GM20000 (cell line): ENCODE measurements around the gene SLC7A7.

ENCODE experiments used
- DNase-seq: peaks from one replicate; pipeline ENCODE4 v3.0.0; 2012; ENCODE audit warnings: low spot score
- CTCF ChIP-seq: IDR thresholded peaks from 2 replicates; pipeline ENCODE4 v1.5.1; 2012; ENCODE audit warnings: mild to moderate bottlenecking, control low read depth; ENCODE audit errors: extremely low read depth, missing control alignments

SLC7A7 gene

GRCh38 chr14:22841311-22841710 lies 26.1 kb upstream of the SLC7A7 start:
- no peak for DNase-seq

GRCh38 chr14:22839159-22839779 lies 24.0 kb upstream of the SLC7A7 start:
- no peak for DNase-seq
- TF ChIP-seq CTCF = no peak

More at GRCh38 chr14:22841311-22841710, 26.1 kb upstream of the SLC7A7 start:
- no peak for TF ChIP-seq CTCF

- DNase-seq = peak; percentile 68
- TF ChIP-seq CTCF = no peak
These were observed 23.4 kb upstream of the SLC7A7 start for GRCh38 chr14:22838631-22839041.

- no peak for TF ChIP-seq CTCF
- no peak for DNase-seq
These were observed 22.7 kb upstream of the SLC7A7 start for GRCh38 chr14:22837750-22838538.

- DNase-seq = no peak
- TF ChIP-seq CTCF = no peak
These were observed 22.0 kb upstream of the SLC7A7 start for GRCh38 chr14:22837114-22837749.

- TF ChIP-seq CTCF = no peak
- DNase-seq = no peak
These were observed 21.3 kb upstream of the SLC7A7 start, which contains the start of gene MMP14 for GRCh38 chr14:22836301-22837113. MMP14 (plus strand) TSS chr14:22836585; CDS start chr14:22836818, 233 bp downstream.
